Medulla oblongata (tissue), 1 donor: ENCODE measurements around the gene SLC7A1.

Source experiments
- DNase-seq: peaks from one replicate; pipeline ENCODE4 v3.0.0-alpha.2; 2015; ENCODE audit errors: extremely low spot score

The SLC7A1 gene

GRCh38 chr13:29530901-29531300 lies 64.6 kb downstream of the SLC7A1 start:
- DNase-seq = no peak

GRCh38 chr13:29529754-29530153 lies 65.7 kb downstream of the SLC7A1 start:
- no peak for DNase-seq

DNA sequence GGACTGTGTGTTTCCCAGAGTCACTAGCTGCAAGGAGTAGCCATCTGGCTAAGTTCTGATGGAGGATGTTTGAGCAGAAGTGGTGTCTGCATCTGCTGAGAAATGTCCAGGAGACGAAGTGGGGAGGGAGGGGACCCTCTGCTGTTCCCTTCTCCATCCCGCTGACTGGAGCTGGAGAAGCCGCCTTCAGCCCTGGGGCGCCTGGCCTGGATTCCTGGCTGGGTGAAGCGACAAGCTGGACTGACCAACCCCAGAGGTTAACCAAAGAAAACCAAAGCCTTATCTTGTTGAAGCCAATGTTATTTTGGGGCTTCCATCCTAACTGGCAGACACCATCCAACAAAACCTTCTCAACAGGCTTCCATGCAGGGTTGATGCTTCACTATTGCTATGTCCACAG lies 67.6 kb downstream of the SLC7A1 start:
- DNase-seq = no peak

DNA sequence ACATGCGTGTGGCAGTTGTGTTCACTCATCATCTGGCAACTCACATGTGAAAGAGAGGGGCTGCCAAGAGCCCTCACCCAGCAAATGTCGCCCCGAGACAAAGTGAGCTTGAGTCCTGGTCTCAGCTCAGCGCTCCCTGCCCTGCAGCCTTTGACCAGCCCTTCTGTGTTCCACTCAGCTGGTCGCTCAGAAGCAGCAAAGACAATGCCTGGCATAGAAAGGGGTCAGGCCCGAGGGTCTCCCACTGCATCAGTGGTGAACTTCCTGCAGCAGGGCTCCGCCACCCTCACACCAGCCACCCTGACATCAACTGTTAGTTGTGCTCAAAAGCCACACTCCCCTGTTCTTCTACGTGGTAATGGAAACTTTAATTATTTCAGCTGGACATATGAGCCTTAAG lies 68.0 kb downstream of the SLC7A1 start:
- no peak for DNase-seq

- no peak for DNase-seq
Observed at GRCh38 chr13:29526741-29527140, 68.7 kb downstream of the SLC7A1 start.

DNA sequence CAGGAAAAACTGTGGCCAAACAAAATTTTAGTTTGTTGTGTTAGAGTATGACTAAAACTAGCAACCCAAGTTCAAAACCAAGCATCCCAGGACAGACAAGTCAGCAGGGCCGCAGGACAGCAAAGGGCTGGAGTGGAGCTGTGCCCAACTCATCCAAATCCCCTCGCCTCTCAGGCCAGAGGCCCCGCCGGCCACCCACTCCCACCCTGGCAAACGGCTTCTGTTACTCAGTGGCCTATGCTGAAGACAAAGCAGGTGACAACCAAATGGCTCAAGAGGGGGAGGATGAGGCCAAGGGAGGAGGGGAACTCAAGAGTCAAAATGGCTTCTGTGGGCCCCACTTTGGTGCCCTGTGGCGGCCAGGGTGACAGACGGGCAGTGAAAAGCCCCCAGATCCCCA lies 69.7 kb downstream of the SLC7A1 start:
- DNase-seq = no peak

GRCh38 chr13:29524641-29525040 lies 70.8 kb downstream of the SLC7A1 start:
- no peak for DNase-seq

DNA sequence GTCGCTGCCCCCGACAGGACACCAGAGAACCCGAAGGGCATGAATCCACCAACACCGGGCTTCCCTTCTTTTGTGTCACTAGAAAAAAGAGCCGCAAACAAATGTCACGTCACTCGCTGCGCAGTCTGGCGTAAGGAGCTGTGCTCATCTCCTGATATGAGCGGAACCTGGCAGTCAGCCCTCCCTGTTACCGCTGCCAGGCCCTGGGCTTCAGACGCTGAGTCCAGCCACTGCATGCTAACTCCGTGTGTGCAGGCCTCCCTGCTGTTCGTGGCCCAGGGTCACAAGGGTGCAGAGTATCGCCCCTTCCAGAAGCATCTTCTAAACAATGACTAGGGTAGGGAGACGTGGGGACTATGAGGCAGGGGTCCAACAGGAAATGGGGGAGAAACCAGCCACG lies 71.3 kb downstream of the SLC7A1 start:
- no peak for DNase-seq

DNA sequence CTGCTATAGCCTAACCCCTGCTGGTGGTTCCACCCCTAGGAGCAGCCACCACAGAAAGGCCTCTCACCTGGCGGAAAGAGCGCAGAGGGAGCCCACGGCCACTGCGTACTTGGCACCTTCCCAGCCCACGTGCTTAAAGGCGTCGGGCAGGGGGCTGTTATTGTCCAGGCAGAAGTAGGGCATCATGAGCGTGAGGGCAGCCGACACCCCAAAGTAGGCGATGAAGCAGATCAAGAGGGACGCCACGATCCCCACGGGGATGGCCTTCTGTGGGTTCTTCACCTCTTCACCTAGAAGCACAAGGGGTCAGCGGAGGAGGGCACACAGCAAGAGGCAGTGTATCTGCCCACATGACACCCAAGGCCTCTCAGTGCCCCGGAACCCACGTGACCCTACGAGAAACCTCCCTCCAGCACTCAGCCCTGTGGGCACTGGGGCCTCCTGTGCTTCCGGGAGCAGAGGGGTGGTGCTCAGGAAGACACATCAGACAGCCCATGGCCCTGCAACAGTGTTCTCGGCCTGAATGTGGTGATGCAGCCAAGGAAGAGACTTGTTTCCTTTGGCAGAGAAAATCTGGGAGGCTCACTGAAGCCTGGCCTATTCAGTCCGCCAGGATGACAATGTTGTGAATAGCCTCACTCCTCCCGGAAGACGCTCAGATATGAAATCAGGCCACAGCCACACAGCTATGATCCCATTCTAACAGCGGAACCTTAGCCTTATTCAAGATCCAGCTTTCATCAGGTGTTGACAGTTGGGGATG lies 72.1 kb downstream of the SLC7A1 start:
- no peak for DNase-seq

- DNase-seq = no peak
Observed at GRCh38 chr13:29522044-29522685, 73.3 kb downstream of the SLC7A1 start.

- no peak for DNase-seq
Observed at GRCh38 chr13:29521336-29521735, 74.2 kb downstream of the SLC7A1 start.

GRCh38 chr13:29520671-29521070 lies 74.8 kb downstream of the SLC7A1 start:
- no peak for DNase-seq

DNA sequence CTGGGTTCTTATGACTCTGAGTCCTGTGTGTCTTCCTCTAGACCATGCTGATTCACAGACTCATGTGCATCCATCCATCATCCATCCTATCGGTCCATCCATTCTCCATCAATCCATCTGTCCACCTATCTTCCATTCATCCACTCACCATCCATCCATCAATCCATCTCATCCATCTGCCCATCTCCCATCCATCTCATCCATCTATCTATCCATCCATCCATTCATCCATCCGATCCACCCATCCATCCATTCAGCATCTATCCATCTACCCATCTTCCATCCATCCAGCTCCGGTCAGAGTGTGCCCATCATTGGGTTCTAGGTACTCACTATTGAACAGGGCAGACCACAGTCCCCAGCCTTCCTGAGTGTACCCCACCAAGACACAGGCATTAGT lies 75.6 kb downstream of the SLC7A1 start:
- no peak for DNase-seq

DNA sequence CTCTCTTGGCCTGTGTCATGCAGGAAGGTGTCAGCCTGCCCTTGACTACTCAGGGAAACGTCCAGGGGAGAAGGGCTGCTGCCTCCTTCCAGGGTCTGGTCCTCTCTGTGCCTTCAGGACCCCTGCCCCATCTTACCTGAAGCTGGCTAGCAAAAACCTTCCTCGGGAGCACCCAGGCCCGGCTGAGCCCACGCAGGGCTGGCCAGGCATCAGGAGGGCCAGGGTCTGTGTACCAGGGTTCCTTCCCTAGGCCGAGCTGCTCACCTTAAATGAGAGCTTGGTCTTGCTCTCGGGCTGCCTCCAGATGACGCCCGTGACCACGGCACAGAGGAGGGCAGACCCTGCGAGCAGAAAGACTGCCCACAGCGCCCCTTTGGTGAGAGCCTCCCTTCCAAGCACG lies 78.6 kb downstream of the SLC7A1 start:
- DNase-seq = no peak

GRCh38 chr13:29516012-29516411 lies 79.5 kb downstream of the SLC7A1 start:
- no peak for DNase-seq

DNA sequence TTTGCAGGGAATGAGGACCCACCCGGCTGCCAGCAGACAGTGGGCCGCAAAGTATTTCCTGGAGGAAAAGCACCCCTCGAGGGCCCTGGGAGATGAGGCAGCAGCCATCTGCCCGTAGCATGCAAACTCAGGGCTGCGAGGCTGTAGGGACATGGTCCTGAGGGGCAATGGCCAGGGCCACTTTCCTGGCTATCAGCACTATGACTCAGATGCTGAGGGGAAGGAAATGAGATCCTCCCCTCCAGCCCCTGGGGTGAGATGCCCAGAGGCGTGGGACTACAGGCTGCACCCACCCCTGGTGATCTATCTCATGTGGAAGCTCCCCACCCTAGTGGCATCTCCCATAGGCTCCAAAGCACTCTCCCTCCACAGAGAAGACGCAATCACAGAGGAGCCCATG lies 80.1 kb downstream of the SLC7A1 start:
- no peak for DNase-seq

DNA sequence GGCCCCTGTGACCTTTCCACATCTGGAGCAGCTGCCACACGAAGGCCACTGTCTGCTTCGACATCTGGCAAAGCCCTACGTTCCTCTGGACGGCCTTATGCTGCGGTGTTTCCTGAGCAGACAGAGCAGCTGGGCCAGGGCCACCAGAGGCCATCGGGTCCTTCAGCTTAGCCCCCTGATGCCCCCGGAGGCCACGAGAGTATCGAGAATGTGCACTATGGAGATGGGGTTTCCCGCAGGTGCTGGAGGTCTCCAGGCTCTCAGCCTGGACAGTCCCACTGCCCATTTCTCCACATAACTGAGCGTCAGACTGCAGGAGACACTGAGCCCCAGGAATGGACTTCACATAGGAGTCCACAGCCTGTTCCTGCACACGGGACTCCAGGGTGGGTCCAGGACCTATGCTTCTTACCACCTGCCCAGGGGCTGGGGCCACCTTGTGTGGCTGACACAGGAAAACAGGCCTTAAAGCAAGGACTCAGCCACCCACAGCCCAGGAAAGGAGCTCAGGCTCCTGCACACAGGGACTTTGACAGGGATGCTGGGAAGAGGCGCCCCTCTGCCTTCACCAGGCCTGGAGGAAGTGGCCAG lies 80.7 kb downstream of the SLC7A1 start:
- DNase-seq = no peak

GRCh38 chr13:29513981-29514719 lies 81.3 kb downstream of the SLC7A1 start:
- DNase-seq = no peak

DNA sequence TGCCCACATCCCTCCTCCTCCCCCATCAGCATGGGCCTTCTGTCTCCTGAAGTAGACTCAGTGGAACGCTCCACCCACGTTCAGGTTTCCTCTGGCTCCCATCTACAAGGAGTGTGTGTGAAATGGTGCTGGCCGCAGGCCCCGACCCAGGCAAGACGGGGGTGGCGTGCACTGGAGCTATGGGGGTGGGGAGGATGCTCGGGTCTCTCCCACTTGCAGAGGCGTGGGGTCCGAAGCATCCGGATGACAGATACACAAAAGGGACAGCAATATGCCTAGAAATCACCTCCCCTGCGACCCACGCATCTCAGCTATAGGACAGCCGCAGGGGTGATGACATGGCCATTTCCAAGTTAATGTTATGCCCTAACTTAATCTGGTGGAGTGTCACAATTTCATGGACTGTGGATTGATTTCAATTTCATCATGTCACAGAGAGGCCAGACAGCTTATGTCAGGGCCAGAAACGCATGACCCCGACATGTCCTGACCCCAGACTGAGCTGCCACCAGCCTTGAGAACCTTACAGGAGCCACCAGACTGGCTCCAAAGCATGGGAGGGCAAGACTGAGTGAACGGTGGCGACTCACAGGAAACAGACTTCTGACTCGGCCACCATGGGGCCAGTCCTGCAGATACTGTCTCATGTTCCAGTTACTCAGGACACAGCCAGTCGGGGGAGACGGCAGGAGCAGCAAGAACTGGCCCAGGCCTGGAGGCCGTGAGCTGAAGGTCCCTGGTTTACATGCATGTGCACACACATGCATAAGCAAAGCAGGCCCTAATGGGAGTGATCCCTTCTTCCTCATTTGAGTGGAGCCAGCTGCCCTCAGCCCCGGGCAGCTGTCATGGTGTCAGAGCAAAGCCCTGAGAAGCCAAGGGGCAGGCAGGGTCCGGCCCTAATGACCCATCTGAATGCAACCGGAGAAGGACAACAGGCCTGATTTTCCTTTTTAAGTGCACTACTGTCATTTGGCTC lies 82.2 kb downstream of the SLC7A1 start:
- DNase-seq = no peak

DNA sequence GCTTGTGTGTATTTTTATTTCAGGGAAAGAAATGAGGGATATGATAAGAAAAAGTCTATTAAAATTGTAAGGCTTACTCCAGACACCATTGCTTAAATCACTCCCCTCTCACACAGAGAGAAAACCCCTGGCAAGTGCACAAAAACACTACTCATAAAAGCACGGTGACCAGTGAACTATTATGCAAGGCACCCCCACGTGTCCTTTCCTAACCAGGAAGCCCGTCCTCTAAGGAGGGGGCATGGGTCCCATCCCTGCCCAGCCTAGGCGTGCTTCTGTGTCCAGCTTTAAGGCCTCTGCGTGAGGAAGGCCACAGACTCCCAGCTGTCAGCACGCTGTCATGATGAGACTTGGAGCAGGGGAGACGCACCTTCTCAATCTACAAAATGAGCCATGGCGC lies 83.5 kb downstream of the SLC7A1 start:
- no peak for DNase-seq

DNA sequence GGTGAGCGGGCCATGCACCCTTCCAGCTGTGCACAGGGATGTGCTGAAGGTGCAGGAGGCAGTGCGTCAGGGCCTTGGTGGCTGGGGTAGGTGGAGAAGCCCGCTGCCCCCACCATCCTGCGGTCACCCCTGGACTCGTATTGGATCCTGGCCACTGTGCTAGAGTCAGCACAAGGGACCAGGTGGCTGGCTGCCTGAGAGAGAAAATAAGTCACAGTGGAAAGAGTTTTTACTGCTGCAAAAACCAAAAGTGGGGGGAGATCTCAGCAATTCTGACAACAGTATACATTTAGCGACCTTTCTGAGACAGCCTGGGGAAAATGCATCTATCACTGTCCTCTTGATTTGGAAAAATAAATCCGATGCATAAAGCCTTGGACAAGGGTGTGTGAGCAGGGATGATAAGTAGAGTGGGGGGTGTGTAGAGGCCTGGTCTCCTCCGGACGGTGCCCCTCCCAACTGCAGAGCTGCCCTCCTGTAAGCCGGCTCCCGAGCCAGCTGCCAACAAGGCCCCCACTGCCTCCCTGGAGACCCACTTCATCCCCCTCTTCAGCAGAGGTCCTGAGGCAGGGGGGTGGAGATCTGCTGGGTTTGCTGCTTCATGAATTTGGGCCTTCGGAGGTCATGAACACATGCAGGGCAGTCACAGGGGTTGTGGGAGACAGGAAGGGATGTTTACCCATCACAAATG lies 84.2 kb downstream of the SLC7A1 start:
- no peak for DNase-seq
